G401 (cell line): ENCODE measurements around the gene C10orf105. TPM values are rescaled to one million over a fixed set of nuclear protein-coding genes. Genes with fewer than 3 reads are reported as not detected.

Source experiments
- DNase-seq: peaks from one replicate; pipeline ENCODE4 v3.0.0-alpha.2; 2015; ENCODE audit warnings: low spot score
- in situ Hi-C: cut with HindIII; loops from 2 replicates; pipeline ENCODE4 v1.10.0; 2016; ENCODE audit warnings: low sequenced_read_pairs, mixed read lengths
- total RNA-seq: library from RNA; depleted of rRNA; stranded (reverse); fragments of >200 nt; shearing (Covaris generic); gene quantifications from 2 replicates; pipeline ENCODE4 v1.2.3, GENCODE V29; 2014

C10orf105 gene
- total RNA-seq, 1 experiment from 2014 or later = not detected

DNA sequence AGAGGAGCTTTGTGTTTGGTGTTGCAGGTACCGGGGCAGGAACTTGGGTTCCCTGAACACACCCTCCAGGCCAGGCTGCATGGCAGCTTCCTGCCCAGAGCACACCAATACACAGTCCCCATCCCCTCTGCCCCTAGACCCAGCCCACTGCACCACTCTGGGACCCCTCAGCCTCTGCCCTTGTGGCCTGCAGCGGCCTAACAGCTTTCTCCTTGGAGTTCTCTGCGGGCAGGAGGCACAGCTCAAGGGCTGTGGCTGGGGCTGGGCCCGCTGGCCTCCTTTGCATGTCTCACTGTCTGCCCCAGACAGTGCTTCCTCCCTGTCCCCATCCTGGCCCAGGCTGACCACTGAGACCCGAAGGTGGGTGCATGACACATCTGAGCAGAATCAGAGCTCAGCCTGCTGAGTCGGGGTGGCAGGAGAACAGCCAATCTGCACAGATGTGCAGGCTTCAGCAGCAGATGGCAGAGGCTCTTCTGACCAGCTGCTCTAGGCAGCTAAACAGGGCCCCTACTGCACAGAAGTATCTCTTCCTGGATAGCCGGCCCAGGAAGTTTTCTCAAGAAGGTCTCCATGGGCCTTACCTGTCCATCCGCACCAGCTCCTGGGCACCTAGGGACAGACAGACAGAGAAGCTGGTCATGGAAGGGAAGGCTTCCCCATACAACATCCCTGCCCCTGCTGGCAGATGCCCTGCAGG lies 33.0 kb upstream of the C10orf105 start:
- in situ Hi-C loops = no loop called here
- DNase-seq = no peak

DNA sequence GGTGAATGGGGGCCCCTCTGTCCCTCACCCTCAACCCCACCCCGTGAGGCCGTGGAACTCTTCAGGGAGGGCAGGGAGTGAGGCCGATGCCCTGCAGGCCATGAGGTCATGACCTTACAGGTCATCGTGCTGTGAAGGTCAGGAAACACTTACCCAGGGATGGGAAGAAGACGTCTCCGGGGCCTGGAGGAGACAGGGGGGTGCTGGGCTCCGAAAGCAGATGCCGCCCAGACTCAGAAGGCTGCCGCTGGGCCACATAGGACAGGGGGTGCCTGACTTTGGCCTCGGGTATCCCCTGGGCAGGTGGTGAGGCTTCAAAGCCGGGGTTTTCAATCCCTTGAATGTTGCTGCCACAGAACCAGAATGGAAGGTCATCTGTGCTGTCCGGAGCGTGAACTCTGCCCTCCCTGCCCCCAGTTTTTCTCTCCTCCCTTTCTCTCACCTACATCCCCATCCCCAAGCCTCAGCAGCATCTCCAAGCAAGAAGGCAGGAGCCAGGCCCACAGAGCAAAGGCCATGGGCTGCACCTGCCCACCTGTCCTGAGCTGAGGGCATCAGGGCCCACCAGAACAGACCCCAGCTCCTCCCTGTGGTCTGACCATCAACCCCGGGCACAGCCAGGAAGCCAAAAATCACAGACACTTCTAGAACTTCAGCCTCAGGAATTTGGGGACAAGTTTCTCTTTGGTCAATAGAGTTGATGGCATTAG lies 32.1 kb upstream of the C10orf105 start:
- no peak for DNase-seq
- in situ Hi-C loops = no loop called here

DNA sequence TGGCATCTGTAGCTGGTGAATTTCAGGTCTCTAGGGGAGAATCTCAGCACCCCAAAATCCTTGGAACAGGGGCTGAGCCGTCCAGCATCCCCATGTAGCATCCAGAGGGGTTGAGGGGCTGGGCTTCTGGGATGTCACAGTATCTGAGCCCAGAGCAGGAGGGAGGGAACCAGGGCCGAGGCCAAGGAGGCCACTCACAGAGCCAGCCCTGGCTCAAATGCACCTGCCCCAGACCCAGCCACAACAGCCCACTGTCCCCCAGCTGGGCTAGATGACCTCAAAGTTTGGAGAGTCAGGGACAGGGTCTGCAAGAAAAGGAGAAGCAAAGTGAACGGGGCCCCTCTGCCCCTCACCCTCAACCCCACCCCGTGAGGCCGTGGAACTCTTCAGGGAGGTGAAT lies 31.4 kb upstream of the C10orf105 start:
- in situ Hi-C loops = no loop called here
- DNase-seq = no peak

DNA sequence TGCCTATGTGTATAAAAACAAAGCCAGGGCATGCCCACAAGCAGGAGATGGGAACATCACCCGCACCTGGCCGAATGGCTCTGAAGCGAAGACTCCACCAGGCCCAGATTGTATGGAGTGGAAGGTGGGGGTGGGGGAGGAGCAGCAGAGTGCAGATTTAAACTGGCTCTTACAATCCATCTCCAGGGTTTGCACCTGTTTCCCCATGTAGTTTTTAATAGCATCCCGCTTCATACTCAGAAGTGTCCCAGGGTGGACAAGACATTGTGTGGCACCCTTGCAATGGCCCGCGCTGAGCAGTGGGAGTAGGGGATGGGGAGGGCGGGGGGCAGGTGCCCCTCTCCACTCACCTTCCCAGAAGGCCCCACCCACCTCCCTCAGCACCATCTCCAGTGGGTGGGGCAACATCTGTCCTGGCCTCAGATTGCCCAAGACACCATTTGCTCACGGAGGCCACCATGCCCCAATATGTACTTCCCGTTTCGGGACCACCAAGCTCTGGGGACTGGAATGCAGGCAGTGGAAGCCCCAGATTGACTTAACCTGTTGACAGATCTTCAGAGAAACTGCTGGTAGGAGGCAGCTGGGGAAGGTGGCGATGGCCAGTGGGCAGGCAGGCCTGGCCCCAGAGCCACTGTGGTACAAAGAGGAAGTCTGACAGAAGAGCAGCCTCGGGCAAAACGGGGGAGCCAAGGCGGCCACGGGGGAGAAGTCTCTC lies 30.7 kb upstream of the C10orf105 start:
- in situ Hi-C loops = no loop called here
- no peak for DNase-seq

DNA sequence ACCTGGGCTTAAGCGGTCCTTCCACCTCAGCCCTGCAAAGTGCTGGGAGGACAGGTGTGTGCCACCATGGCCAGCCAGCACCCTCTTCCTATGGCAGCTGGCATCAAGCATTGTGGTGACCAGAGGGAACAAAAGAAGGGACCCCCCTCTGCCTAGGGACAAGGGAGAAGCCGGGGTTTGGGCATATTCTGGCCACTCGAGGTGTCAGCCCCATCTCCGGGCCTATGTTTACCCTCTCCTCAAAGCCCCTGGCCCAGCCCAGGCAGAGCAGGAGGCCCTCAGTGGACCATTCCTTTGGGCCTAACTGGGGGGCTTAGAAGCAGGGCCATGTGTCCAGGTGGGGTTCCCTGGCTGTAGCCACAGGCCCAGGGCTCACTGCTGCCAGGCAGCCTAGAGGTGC lies 29.8 kb upstream of the C10orf105 start:
- DNase-seq = no peak
- in situ Hi-C loops = no loop called here

DNA sequence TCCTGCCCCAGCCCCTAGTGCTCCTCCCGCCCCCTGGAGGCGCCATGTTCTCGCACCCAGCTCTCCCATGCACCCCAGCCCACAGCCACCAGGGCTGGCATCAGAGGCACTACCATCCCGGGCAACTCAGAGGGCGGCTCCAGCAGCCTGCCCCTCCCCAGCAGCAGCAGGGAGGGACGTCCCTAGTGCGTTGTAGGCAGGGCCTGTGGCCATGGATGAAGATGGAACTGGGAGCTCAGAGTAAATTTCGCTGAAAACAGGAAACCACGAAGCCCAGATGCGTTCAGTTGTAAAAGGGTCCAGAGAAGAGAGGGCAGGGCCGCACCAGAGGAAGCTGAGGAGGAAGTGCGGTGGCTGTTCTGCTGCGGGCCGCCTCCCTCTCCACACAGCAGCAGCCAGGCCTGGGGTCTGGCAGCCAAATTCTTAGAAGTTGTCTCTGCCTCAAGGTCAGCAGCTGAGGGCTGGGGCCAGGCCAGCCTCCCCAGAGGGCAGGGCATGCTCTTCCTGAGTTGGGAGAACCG lies 29.2 kb upstream of the C10orf105 start:
- in situ Hi-C loops = no loop called here
- no peak for DNase-seq

DNA sequence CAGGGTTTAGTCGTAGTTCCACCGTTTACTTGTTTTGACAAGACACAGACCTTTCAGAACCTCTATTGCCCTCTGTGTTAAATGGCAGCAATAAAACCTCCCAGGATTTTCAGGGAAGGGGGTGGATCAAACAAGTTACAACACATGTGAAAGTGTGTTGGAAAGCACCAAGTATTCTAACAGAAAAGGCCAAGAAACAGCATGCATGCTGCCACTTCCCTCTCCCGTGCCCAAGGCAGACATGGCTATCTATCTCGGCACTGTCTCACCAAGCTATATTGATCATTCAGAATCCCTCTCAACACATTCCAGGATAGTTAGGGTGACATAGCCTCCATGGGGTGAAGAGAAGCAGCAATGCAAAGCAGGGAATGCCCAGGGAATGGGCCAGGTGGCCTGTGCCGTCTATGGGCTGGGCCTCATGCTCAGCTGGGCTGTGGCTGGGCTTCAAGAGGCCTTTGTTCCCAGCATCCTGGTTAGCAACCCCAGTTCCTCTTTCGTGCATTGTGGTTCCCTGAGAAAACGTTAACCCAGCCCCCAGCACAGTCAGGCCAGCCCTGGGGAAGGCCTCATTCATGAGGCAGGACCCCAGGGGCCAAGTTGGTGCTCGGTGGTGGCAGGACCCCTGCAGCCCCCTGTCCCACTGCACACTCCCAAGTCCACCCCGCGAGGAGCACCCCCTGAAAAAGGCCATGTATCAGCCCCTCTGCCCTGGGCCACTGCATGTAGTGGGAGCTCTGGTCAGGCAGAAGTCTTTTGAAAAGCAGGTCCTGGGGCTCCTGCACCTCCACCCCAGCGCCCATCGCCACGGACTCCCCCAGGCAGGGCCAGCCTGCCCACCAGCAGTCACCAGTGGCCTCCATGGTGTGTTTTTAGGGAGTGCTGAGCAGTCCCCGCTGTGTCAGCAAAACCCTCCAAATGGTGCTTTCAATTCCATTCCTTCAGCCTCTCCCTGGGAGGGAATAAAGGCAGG lies 28.3 kb upstream of the C10orf105 start:
- DNase-seq = no peak
- in situ Hi-C loops = no loop called here

DNA sequence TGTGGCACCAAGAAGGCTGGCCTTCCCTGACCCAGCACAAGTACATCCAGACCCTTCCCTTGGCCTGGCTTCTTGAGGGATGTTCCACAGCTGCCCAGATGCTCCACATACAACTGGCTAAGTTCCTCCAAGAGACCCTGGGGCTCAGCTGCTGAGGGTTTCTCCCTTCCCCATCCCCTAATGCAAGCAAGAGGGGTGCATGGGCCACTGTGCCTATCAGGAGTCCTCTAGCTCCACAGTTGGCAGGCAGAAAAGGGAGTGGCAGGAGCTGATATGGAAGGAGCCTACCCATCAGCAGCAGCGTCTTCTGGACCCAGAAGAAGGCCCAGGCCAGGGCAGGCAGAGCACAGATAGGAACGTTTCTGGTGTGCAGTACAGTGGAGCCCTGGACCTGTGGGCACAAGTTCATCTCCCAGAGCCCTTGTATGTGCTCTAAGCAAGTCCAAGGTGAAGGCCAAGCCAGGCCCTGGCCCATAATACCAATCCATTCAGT lies 27.5 kb upstream of the C10orf105 start:
- no peak for DNase-seq
- in situ Hi-C loops = no loop called here

DNA sequence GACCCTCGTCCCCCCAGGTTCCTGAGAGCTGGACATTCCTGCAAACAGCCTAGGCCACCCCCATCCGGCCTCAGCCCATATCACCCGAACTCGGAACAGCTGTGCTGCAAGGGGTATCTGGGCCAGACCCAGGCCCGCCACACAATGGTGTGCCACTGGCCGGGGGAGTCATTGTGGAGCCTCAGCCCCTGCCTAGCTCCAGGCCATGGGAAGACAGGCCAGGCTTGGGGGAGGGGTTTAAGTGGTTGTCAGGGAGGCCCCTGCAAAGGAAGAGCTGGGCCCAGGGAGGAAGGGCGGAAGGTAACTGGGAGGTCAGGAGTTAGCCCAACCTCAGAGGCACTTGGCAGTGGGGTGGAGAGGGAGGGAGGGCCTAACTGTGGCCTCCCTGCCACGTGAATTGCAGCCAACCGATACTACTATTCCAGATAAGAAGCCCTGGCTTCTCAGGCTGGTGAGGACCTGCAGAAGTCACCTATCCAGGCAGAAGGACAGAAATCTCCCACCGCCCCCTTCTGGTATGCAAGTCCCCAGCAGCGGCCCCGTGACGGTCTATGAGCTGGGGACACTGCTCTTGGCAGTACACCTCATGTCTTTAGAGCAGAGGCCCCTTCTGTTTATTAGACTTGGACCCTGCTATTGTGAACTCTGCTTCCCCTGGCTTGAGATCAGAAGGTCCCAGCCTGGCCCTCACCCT lies 26.9 kb upstream of the C10orf105 start:
- in situ Hi-C loops = no loop called here
- DNase-seq = no peak

DNA sequence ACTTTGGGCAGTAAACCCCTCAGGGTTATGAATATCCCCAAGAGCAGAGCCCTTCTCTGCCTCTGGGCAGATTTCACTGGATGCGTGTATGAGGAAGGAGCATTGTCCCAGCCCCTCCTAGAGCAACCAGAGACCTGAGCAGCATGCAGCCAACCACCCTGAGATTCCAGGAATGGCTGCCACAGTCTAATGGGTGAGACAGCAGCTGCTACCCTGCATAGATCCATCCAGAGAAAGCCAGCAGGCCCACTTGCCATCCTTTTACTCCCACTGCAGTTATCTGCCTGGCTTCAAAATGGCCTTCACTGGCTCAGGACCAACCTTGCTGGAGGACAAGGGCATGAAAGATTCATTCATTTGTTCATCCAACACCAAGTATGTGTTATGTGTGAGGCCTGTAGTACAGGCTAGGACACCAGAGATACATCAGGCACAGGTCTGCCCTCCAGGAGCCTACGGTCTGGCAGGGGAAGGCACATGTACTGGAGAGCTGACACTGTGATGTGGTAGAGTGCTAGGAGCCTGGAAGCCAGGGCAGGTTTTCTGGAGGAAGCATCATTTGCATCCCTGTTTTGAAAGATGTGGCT lies 26.2 kb upstream of the C10orf105 start:
- in situ Hi-C loops = no loop called here

DNA sequence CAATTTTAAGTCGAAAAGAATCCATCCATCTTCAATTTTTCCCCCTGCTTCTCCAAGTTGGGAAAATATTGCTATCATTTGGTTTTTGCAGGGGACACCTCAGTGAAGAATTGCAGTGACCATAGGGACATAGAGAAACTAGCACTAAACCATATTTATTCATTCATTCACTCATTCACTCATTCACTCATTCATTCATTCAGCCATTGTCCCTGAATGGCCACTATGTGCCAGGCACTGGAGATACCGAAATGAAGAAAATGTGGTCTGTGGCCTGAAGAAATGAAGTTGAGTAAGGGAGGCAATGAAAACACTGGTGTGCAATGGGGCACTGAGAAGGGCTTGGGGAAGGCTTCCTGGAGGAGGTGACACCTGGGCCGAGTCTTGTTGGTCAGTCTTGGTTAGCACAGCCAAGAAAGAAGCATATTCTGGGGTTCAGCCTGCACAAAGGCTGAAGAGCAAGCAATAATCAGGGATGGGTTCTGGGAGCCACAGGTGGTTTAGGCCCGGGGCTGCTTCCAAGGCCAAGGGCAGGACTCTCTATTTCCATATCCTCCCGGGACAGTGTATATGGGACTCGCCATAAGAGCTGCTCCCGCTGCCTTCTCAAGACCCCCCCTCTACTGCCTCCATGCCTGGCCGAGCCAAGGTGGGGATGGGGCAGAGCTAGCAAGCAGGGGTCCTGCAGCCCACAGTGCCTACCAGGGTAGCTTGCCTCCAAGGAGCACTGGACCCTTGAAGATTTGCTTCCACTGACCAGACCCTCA lies 25.5 kb upstream of the C10orf105 start:
- in situ Hi-C loops = no loop called here

More for the DNA sequence above, 26.2 kb upstream of the C10orf105 start:
- no peak for DNase-seq

DNA sequence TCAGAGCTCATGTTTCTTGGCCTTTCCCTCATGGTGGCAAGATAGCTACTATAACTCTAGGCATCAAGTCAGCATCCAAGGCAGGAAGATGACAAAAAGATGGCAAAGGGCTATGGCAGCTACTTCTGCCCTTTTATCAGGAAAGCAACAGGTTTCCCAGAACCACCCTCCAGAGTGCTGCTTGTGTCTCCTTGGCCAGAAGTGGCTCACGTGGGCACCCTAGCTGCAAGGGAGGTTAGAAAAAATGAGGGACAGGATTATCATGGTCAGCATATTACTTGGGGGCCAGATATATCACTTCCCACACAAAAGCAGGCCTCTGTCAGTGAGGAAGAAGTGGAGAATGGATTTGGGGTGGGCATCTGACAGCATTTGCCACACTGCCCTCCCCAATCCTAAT lies 24.3 kb upstream of the C10orf105 start:
- DNase-seq = no peak
- in situ Hi-C loops = no loop called here

More for the DNA sequence above, 25.5 kb upstream of the C10orf105 start:
- no peak for DNase-seq

DNA sequence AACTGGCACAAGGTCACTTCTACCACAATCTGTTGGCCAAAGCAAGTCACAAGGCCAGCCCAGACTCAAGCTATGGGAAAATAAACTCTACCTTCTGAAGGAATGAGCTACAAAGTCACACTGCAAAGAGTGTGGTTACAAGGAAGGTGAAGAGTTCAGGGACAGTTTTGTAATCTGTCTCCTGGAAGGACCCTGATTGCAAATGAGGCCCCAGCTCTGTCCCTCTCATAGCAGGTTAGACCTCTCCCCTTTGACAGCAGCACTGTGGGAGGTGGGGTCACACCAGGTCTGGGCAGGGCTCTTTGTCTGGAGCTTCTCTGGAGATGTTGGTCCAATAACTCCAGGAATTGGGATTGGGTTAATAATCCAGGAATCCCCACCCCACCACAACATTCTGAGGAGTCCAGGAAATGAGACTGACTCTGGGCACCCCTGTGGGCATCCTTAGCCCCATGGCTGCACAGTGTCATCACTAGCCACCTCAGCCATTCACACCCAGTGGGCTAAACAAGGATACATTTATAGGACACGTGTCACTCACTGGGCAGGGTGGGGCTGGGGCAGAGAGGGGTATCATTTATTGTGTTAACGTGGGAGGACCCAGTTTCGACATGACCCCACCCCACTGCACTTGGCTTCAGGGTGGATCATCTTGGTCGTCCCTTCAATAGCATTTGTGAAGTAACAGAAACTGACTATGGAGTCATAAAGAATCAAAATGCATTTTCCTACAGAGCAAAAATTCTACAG lies 23.7 kb upstream of the C10orf105 start:
- DNase-seq = no peak
- in situ Hi-C loops = no loop called here

DNA sequence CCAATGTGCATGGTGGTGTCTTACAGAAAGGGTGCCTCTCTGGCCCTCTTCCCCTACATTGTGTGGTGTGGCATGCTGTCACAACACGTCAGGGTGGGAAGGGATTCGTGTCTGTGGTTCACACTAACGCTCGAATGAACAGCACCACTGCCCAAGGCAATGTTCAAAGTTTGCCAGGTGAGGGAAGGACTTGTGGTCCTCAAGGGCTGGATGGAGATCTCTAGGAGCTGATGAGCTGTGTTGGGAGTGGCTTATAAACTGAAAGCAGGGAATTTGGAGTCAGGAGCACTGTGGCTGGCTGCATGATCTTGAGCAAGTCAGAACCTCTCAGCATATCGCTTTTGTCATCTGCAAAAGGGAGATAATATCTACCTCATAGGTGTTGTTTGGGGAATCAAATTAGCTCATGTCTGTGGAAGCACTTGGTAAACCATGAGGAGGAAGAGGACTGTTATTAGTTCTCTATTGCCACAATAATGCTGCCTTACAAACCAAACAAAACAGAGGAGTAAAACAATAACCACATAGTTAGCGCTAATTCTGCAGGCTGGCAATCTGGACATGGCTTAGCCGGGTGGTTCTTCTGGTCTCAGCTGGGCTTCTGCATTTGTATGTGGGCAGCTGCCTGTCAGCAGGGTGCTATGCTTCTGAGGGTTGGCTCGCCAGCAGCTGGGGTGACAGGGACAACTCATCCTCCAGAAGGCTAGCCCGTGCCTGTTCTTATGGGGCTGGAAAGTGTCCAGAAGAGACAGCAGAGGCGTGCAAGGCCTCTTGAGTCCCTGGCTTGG lies 22.9 kb upstream of the C10orf105 start:
- in situ Hi-C loops = no loop called here

DNA sequence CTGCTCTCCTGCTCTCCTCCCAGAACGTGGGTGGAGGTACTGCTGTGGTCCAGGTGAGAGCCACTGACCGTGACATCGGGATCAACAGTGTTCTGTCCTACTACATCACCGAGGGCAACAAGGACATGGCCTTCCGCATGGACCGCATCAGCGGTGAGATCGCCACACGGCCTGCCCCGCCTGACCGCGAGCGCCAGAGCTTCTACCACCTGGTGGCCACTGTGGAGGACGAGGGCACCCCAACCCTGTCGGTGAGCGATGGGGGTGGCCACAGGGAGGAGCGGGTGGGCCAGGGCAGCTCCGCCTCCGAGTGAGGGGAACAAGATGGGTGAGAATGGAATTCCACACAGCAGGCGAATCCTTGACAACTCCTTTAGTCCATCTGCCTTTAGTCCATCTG lies 22.1 kb upstream of the C10orf105 start:
- in situ Hi-C loops = no loop called here
- no peak for DNase-seq

More for the DNA sequence above, 22.9 kb upstream of the C10orf105 start:
- DNase-seq = no peak

DNA sequence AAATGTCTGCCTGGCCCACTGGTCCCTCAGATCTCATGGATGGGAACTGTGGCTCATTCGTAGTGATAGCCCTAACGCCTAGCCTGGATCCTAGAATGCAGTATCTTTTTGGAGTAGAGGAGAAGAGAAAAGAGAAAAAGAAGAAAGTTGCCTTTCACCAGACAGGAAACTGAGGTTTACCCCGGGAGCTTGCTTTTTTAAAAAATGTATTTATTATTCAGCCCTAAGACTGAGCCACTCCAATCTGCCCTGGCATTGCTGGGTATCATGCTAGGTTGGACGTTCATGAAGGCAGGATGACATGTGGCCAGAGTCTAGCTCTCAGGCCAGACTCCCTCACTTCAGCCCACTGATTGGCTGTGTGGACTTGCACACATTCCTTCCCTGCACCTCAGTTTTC lies 21.5 kb upstream of the C10orf105 start:
- in situ Hi-C loops = no loop called here
- no peak for DNase-seq
